Adipocyte (in vitro differentiated cells): ENCODE measurements around the gene OCA2.

ENCODE experiments used
- DNase-seq: peaks from one replicate; pipeline ENCODE4 v3.0.0-alpha.2; 2015; ENCODE audit warnings: low read depth
- H3K27me3 ChIP-seq: replicated peaks from 2 replicates; pipeline ENCODE4 v1.7.0; 2013; ENCODE audit warnings: mild to moderate bottlenecking, low read length, moderate library complexity; ENCODE audit not compliant: control insufficient read depth, insufficient read depth
- H3K36me3 ChIP-seq: 2 replicates; pipeline ENCODE4 v1.7.0; 2013; ENCODE audit warnings: low read length, mild to moderate bottlenecking, moderate library complexity; ENCODE audit not compliant: control insufficient read depth, insufficient read depth, severe bottlenecking
- H3K4me1 ChIP-seq: 2 replicates; pipeline ENCODE4 v1.7.0; 2013; ENCODE audit warnings: mild to moderate bottlenecking, low read length, moderate library complexity; ENCODE audit not compliant: control insufficient read depth, insufficient read depth
- H3K4me3 ChIP-seq: 2 replicates; pipeline ENCODE4 v1.7.0; 2013; ENCODE audit warnings: mild to moderate bottlenecking, low read length, moderate library complexity
- H3K9ac ChIP-seq: 2 replicates; pipeline ENCODE4 v1.7.0; 2013; ENCODE audit warnings: mild to moderate bottlenecking, low read length, moderate library complexity
- H3K9me3 ChIP-seq: 2 replicates; pipeline ENCODE4 v1.7.0; 2013; ENCODE audit warnings: mild to moderate bottlenecking, low read length, moderate library complexity; ENCODE audit not compliant: control insufficient read depth

The OCA2 gene

DNA sequence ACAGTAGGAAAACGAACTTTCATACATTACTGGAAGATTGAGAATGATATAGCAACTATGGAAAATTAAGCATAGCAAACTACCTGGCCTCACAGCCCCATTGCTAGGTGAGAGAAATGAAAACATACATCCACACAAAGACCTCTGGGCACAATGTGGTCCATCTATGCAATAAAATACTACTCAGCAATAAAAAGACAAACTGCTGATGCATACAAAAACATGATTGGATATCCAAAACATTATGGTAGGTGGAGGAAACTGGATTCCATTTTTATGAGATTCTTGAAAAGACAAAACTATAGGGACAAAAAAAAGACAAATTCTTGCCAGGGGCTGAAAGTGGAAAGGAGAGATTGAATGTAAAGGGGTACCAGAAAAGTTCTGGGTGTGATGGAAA, 308.8 kb downstream of the OCA2 start:
- no peak for DNase-seq
- Histone ChIP-seq H3K4me1 (no peaks in the 10 kb centered on the region), H3K9me3 (no peaks in the 10 kb centered on the region), H3K4me3 (no peak overlapping the region), H3K9ac (no peak overlapping the region), H3K36me3 (no peaks in the 10 kb centered on the region), H3K27me3 (no peaks in the 10 kb centered on the region)

DNA sequence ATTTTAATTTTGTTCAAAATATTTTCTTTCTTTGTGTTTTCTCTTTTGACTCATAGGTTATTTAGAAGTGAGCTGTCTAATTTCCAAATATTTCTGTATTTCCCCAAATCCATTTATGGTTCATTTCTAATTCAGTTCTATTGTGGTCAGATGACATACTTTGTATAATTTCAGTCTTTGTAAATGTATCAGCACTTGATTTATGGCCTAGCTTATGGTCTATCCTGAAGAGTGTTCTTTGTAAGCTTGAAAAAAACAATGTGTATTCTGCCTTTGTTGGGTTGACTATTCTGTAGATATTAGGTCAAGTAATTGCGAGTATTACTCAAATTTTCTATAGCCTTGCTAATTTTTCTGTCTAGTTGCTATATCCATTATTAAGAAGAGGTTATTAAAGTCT, 311.2 kb downstream of the OCA2 start:
- Histone ChIP-seq H3K4me3 (no peak overlapping the region), H3K27me3 (no peaks in the 10 kb centered on the region), H3K9me3 (no peaks in the 10 kb centered on the region), H3K9ac (no peak overlapping the region), H3K36me3 (no peaks in the 10 kb centered on the region), H3K4me1 (no peaks in the 10 kb centered on the region)
- no peak for DNase-seq

DNA sequence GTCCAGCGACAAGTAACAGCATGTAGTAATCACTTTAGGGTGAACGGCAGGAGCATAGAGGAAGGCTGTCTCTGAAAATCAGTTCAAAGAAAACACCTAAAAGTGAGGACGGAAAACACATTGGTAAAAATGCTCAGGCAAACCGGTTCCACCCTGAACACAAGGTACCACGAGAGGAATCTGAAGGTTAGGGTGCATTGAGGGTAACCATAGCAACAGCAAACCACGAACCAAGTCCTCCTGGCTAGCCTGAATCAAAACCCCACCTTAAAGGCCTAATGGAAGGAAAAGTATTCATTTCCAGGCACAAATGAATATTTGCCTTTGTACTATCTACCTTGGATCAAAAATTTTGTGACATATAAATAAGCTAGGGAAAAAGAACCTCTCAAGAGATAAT, 315.0 kb downstream of the OCA2 start:
- peaks cover 4% of the 10 kb centered on the region for H3K9me3 ChIP-seq
- no peaks in the 10 kb centered on the region for H3K36me3 ChIP-seq
- H3K4me3 ChIP-seq: no peak overlapping the region
- H3K27me3 ChIP-seq: no peaks in the 10 kb centered on the region
- no peak overlapping the region for H3K9ac ChIP-seq
- no peaks in the 10 kb centered on the region for H3K4me1 ChIP-seq
- DNase-seq: no peak

DNA sequence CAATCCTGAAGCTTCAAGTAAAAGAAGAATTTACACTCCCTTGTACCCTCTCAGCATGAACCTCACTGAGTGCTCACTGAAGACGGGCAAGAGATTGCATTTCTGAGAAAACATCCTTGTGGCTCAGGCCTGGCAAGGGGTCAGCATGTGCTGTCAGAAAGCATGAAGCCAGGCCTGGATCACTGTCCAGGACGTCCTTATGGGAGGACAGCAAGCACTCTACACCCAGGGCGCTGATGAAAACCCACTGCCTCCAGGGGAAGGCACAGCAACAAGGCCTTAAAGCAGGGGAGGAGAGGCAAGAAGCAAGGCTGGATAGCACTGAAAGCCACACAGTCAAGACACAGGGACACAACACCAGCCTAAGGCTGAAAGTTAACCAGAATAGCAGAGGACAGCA, 315.4 kb downstream of the OCA2 start:
- H3K4me3 ChIP-seq: no peak overlapping the region
- peaks cover 4% of the 10 kb centered on the region for H3K9me3 ChIP-seq
- no peaks in the 10 kb centered on the region for H3K27me3 ChIP-seq
- no peaks in the 10 kb centered on the region for H3K4me1 ChIP-seq
- no peaks in the 10 kb centered on the region for H3K36me3 ChIP-seq
- no peak for DNase-seq
- H3K9ac ChIP-seq: no peak overlapping the region

DNA sequence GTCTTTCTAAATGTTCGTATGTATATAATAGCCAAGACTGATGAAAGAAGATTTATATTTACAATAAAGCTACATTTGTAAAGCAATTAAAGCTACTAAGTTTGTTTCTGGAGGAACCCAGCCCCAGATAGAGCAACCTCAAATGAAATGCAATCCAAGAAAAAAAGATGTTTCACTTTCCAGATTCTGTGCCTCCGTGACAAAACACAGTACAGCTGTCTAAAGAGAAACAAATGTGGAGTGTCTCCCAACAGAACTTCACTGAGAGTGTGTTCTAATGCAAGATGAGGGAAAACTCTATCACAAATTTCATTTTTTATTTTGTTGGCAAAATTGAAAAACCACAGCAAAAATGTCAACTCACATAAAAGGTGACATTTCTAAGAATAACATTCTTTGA, 317.0 kb downstream of the OCA2 start:
- H3K27me3 ChIP-seq: no peaks in the 10 kb centered on the region
- no peaks in the 10 kb centered on the region for H3K4me1 ChIP-seq
- DNase-seq: no peak
- H3K9me3 ChIP-seq: peaks cover 4% of the 10 kb centered on the region
- no peaks in the 10 kb centered on the region for H3K36me3 ChIP-seq
- no peak overlapping the region for H3K9ac ChIP-seq
- no peak overlapping the region for H3K4me3 ChIP-seq

DNA sequence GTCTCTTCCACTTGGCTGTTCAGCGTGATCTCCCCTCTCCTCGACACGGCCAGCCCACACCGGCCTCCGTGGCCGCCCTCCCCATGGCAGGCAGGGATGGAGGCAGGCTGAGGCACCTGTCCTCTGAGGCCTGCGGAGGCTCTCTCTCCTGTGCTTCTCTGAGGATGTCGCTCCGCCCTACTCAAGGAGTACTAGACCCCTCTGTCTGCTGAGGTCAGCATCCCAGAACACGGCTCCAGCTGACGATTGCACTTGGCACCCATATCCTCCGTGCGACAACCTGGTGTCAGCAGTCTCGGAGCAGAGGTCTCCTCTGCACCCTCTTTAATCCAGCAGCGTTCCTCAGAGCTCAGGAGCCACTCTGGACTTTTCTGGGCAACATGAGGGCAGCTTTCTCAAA, 322.6 kb downstream of the OCA2 start:
- H3K36me3 ChIP-seq: no peaks in the 10 kb centered on the region
- no peaks in the 10 kb centered on the region for H3K4me1 ChIP-seq
- H3K4me3 ChIP-seq: no peak overlapping the region
- H3K9ac ChIP-seq: no peak overlapping the region
- peaks cover 4% of the 10 kb centered on the region for H3K9me3 ChIP-seq
- H3K27me3 ChIP-seq: no peaks in the 10 kb centered on the region
- no peak for DNase-seq

DNA sequence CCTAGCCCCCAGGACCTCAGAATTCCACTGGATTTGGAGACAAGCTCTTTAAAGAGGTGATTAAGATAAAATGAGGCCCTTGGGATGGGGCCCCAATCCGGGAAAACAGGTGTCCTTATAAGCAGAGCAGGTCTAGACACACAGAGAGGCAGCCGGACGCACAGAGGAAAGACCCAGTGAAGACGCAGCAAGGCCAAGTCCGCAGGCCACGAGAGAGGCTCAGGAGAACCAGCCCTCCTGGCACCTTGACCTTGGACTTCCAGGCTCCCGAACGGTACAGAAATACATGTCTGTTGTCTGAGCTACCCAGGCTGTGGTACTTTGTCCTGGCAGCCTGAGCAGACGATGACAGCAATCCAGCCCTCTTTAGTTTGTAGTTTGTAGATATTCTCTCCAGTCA, 324.5 kb downstream of the OCA2 start:
- peaks cover 4% of the 10 kb centered on the region for H3K9me3 ChIP-seq
- H3K9ac ChIP-seq: no peak overlapping the region
- H3K36me3 ChIP-seq: no peaks in the 10 kb centered on the region
- DNase-seq: no peak
- no peaks in the 10 kb centered on the region for H3K27me3 ChIP-seq
- H3K4me1 ChIP-seq: no peaks in the 10 kb centered on the region
- no peak overlapping the region for H3K4me3 ChIP-seq

DNA sequence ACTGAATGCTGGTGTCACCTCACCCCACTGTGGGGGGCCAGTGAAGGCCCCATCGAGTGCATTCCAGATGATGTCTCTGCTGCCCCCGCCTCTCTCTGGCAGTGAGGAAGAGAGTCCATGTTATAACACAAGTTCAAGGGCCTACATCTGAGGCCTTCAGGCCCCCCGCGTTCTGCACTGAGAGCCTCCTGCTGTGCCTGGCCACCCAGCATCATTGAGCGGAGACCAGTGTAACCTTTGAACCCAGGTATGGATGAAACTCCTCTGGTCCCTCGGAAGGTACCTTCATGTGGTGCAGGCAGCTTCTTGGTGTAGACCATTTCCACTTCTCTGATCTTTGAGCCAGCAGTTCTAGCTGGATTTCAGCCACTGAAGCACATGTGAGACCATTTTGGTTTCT, 324.9 kb downstream of the OCA2 start:
- no peaks in the 10 kb centered on the region for H3K27me3 ChIP-seq
- no peak overlapping the region for H3K4me3 ChIP-seq
- DNase-seq: no peak
- H3K9ac ChIP-seq: no peak overlapping the region
- H3K9me3 ChIP-seq: no peaks in the 10 kb centered on the region
- H3K4me1 ChIP-seq: no peaks in the 10 kb centered on the region
- H3K36me3 ChIP-seq: no peaks in the 10 kb centered on the region

DNA sequence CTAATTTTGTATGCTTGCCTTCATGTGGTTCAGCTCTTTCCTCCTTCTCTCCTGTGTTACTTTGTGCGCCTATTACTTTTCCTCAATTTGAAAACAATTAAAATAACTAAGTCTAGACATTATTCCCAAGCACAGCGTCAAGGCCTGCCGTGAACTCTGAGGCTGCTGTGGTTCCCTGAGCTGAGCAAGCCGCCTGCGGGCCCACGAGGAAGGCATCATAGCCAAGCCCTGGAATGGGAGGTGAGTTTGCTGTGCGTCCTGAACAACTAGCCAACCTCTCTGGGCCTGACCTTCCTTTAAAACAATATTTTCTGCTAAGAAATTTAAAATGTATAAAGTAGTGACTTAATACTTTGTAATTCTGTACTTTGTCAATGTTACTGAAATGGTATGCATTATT, 327.2 kb downstream of the OCA2 start:
- Histone ChIP-seq H3K4me3 (no peak overlapping the region), H3K36me3 (no peaks in the 10 kb centered on the region), H3K4me1 (no peaks in the 10 kb centered on the region), H3K9me3 (no peaks in the 10 kb centered on the region), H3K9ac (no peak overlapping the region), H3K27me3 (no peaks in the 10 kb centered on the region)
- no peak for DNase-seq

DNA sequence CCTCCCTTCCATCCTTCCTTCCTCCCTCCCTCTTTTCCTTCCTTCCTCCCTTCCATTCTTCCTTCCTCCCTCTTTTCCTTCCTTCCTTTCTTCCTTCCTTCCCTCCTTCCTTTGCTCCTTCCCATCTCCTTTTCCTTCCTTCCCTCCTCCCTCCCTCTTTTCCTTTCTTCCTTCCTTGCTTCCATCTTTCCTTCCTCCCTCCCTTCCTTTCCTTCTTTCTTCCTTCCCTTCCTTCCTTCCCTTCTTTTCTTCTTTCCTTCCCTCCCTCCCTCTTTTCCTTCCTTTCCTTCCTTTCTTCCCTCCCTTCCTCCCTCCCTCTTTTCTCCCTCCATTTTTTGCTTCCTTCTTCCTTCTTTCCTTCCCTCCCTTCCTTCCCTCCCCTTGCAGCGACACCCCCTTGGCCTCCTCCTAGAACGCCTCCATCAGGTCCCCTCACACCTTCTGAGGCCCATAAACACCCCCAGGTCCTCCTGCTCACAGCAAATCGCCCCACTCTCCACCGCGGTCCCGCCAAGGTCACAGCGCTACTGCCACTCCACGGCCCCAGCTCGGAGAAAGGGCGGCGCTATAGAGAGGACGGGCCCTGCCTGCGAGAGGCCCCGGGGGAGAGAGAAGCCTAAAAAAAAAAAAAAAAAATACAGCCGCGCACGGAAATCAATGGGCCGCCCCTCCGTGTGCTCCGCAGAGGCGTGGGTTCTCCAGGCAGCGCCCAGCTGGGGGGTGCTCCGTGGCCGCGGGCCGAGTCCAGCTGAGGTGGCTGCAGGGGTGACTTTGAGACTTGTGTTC, 328.2 kb downstream of the OCA2 start:
- no peak for DNase-seq
- H3K9ac ChIP-seq: no peak overlapping the region
- no peak overlapping the region for H3K4me3 ChIP-seq
- no peaks in the 10 kb centered on the region for H3K9me3 ChIP-seq
- no peaks in the 10 kb centered on the region for H3K27me3 ChIP-seq
- H3K4me1 ChIP-seq: no peaks in the 10 kb centered on the region
- H3K36me3 ChIP-seq: no peaks in the 10 kb centered on the region

DNA sequence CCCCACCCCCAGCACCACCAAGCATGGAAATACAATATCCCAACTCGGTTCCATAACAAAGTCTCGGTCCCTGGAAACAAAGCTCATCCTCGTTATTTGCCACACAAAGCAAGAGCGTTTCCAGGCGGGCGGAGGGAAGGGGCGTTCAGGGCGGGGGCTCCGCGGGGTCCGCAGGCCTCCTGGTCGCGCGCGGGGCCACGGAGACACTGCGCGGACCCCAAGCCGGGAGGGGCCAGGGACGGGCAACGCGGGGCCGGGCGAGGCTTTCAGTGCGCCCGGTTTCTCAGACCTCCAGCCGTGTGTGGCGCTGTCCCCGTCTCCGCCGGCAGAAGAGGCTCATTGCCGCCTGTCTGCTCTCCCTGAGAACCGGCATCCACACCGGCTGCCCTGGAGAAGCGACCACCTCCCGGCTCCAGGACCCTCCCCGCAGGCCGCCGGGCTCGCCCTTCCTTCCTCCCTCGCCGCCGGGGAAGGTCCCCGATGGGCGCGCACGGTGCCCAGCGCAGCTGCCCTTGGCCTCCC, 329.0 kb downstream of the OCA2 start:
- DNase-seq: no peak
- no peak overlapping the region for H3K9ac ChIP-seq
- H3K27me3 ChIP-seq: no peaks in the 10 kb centered on the region
- H3K36me3 ChIP-seq: no peaks in the 10 kb centered on the region
- H3K9me3 ChIP-seq: no peaks in the 10 kb centered on the region
- no peak overlapping the region for H3K4me3 ChIP-seq
- no peaks in the 10 kb centered on the region for H3K4me1 ChIP-seq

DNA sequence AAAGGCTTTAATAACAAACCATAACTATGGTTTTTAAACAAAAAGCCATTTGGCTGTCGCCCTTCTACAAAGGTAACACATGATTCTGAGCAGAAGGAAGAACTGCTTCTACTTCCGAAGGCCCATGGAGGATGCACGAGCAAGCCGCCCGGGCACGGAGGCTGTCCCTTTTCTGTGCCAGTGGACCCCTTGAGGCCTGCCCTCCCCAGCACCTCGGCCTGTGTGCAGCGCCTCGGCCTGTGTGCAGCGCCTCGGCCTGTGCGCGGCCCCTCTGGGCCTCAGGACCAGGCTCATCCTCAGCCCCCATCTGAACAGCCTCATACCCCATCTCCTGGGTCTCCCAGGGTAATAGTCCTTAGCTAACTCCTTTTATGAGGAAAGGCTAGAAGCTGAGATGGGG, 329.5 kb downstream of the OCA2 start:
- no peaks in the 10 kb centered on the region for H3K4me1 ChIP-seq
- no peak overlapping the region for H3K9ac ChIP-seq
- no peaks in the 10 kb centered on the region for H3K9me3 ChIP-seq
- H3K27me3 ChIP-seq: no peaks in the 10 kb centered on the region
- H3K36me3 ChIP-seq: no peaks in the 10 kb centered on the region
- no peak for DNase-seq
- H3K4me3 ChIP-seq: no peak overlapping the region
